ENCODE data around the gene CBARP. TPM values are rescaled to one million over a fixed set of nuclear protein-coding genes. Genes with fewer than 3 reads are reported as not detected.

Gene CBARP
- polyA plus RNA-seq, 3 donors: not detected

GRCh38 chr19:1234051-1234954, 3.5 kb downstream of the CBARP start:
- Mint-ChIP-seq H3K27ac (no peak overlapping the region), H3K4me3 (no peak overlapping the region), H3K9me3 (peaks cover 0 to 12% (median 2%) of the 10 kb centered on the region in 7 donors), H3K36me3 (peaks cover 0 to 8% of the 10 kb centered on the region in 2 donors), H3K27me3 (ENCODE audit: low read depth in 3 of 3) (peaks cover 25 to 44% (median 35%) of the 10 kb centered on the region in 3 donors), H3K4me1 (peaks cover 17% of the 10 kb centered on the region)
- Histone ChIP-seq H3K4me2 (replicated peaks; ENCODE audit: extremely low read depth, low read length, poor library complexity, severe bottlenecking) (no peak overlapping the region), H3K27me3 (ENCODE audit: control insufficient read depth in 2 of 2, insufficient read depth in 2 of 2, low read length in 2 of 2) (peaks cover 11 to 35% of the 10 kb centered on the region in 2 donors), H3K9ac (ENCODE audit: insufficient read depth, low read length, poor library complexity, severe bottlenecking) (no peak overlapping the region), H2AFZ (ENCODE audit: insufficient read depth, low read depth, low read length, poor library complexity, severe bottlenecking) (no peak overlapping the region), H3K27ac (ENCODE audit: low read depth in 1 of 2, low read length in 2 of 2) (no peak overlapping the region), H3K36me3 (replicated peaks in 1 of 2; ENCODE audit: control insufficient read depth in 1 of 2, insufficient read depth in 2 of 2, low read length in 2 of 2) (no peaks in the 10 kb centered on the region), H3K79me2 (ENCODE audit: insufficient read depth, low read length) (no peaks in the 10 kb centered on the region), H3K4me3 (replicated peaks in 1 of 3; ENCODE audit: low read depth in 2 of 3, low read length in 3 of 3) (no peak overlapping the region), H3K4me1 (ENCODE audit: control insufficient read depth in 1 of 2, insufficient read depth in 2 of 2, low read length in 2 of 2) (peaks cover 9 to 16% of the 10 kb centered on the region in 2 donors), H4K20me1 (ENCODE audit: insufficient read depth, low read length) (peaks cover 8% of the 10 kb centered on the region), H3K9me3 (replicated peaks in 1 of 2; ENCODE audit: control insufficient read depth in 1 of 2, insufficient read depth in 1 of 2, low read length in 2 of 2) (no peaks in the 10 kb centered on the region)
- no peak for DNase-seq
- intact Hi-C loops (cut with micrococcal nuclease): no loop called here
- no peak for TF ChIP-seq CTCF (IDR thresholded peaks at IDR 0.05)
- WGBS (ENCODE audit: insufficient coverage): 98% methylated on average over 41 of the region's 45 CpGs

GRCh38 chr19:1233115-1233667, 4.6 kb downstream of the CBARP start:
- no peak for TF ChIP-seq CTCF (IDR thresholded peaks at IDR 0.05)
- Histone ChIP-seq H3K27ac (ENCODE audit: low read depth in 1 of 2, low read length in 2 of 2) (no peak overlapping the region), H3K27me3 (ENCODE audit: control insufficient read depth in 2 of 2, insufficient read depth in 2 of 2, low read length in 2 of 2) (peaks cover 11 to 24% of the 10 kb centered on the region in 2 donors), H3K9me3 (replicated peaks in 1 of 2; ENCODE audit: control insufficient read depth in 1 of 2, insufficient read depth in 1 of 2, low read length in 2 of 2) (no peaks in the 10 kb centered on the region), H3K79me2 (ENCODE audit: insufficient read depth, low read length) (no peaks in the 10 kb centered on the region), H2AFZ (ENCODE audit: insufficient read depth, low read depth, low read length, poor library complexity, severe bottlenecking) (no peak overlapping the region), H4K20me1 (ENCODE audit: insufficient read depth, low read length) (peaks cover 1% of the 10 kb centered on the region), H3K36me3 (replicated peaks in 1 of 2; ENCODE audit: control insufficient read depth in 1 of 2, insufficient read depth in 2 of 2, low read length in 2 of 2) (peaks cover 0 to 1% of the 10 kb centered on the region in 2 donors), H3K4me1 (ENCODE audit: control insufficient read depth in 1 of 2, insufficient read depth in 2 of 2, low read length in 2 of 2) (peaks cover 9 to 12% of the 10 kb centered on the region in 2 donors), H3K4me3 (replicated peaks in 1 of 3; ENCODE audit: low read depth in 2 of 3, low read length in 3 of 3) (no peak overlapping the region), H3K9ac (ENCODE audit: insufficient read depth, low read length, poor library complexity, severe bottlenecking) (no peak overlapping the region), H3K4me2 (replicated peaks; ENCODE audit: extremely low read depth, low read length, poor library complexity, severe bottlenecking) (no peak overlapping the region)
- intact Hi-C loops (cut with micrococcal nuclease): no loop called here
- DNase-seq: no peak
- H3K4me3 Mint-ChIP-seq: no peak overlapping the region
- H3K9me3 Mint-ChIP-seq: peaks cover 0 to 6% (median 1%) of the 10 kb centered on the region in 7 donors
- peaks cover under 1 to 2% of the 10 kb centered on the region in 2 donors for H3K36me3 Mint-ChIP-seq
- peaks cover 8% of the 10 kb centered on the region for H3K4me1 Mint-ChIP-seq
- peaks cover 14 to 33% (median 24%) of the 10 kb centered on the region in 3 donors for H3K27me3 Mint-ChIP-seq (ENCODE audit: low read depth in 3 of 3)
- peak overlapping the region in 1 of 7 donors; percentile 28 for H3K27ac Mint-ChIP-seq
- 93% methylated on average over 24 of the region's 24 CpGs for WGBS (ENCODE audit: insufficient coverage)
